C4-2B (cell line): ENCODE results near the gene SIM1.

ENCODE experiments used
- ZFX ChIP-seq: fragments of 450-650 bp; IDR thresholded peaks from 2 replicates; pipeline ENCODE4 v1.6.1; 2017
- TF ChIP-seq, protein P1 (sequence below): fragments of 450-650 bp; conservative IDR thresholded peaks from 2 replicates; pipeline ENCODE4 v1.5.1; 2017; ENCODE audit warnings: mild to moderate bottlenecking

DNA sequence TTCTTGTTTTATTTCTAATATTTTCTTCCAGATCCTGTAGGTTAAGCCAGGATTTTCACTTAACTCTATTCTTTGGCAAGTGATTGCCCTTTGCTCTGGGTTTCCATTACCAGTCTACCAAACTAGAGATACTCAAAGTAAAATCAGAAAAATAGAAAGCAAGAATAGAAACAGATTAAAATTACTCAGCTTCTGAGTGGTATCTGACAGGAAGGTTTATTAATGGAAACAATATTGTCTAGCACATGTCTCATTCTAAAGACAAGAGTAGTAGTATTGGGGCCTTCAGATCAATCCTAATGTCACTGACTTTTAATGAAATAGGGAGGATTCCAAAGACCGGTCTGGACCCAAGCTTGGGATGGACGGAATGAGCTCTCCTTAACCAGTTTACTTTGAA is 72.3 kb downstream of the SIM1 start:
- TF ChIP-seq, protein P1, sequence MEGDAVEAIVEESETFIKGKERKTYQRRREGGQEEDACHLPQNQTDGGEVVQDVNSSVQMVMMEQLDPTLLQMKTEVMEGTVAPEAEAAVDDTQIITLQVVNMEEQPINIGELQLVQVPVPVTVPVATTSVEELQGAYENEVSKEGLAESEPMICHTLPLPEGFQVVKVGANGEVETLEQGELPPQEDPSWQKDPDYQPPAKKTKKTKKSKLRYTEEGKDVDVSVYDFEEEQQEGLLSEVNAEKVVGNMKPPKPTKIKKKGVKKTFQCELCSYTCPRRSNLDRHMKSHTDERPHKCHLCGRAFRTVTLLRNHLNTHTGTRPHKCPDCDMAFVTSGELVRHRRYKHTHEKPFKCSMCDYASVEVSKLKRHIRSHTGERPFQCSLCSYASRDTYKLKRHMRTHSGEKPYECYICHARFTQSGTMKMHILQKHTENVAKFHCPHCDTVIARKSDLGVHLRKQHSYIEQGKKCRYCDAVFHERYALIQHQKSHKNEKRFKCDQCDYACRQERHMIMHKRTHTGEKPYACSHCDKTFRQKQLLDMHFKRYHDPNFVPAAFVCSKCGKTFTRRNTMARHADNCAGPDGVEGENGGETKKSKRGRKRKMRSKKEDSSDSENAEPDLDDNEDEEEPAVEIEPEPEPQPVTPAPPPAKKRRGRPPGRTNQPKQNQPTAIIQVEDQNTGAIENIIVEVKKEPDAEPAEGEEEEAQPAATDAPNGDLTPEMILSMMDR = no peak
- no peak for TF ChIP-seq ZFX
